NK-92 (cell line): ENCODE results near the gene ARSK.
A peak's percentile ranks its signal among the peaks of the same experiment; 100 is the strongest.

Experiments used
- DNase-seq: peaks from one replicate; lab custom pipeline; 2025; ENCODE audit not compliant: unreplicated experiment; lab: John Stamatoyannopoulos, UW

ARSK gene

GRCh38 chr5:95646569-95647431 is 91.9 kb downstream of the ARSK start, which contains the start of gene RFESD:
Gene RFESD, plus strand, starts transcription at chr5:95646777. Its CDS starts 5,495 bp downstream, at chr5:95652272.
- DNase-seq: peak; percentile 31

- no peak for DNase-seq
Observed at GRCh38 chr5:95647886-95648860, 93.3 kb downstream of the ARSK start.

GRCh38 chr5:95649274-95649673 is 94.4 kb downstream of the ARSK start:
- no peak for DNase-seq

DNA sequence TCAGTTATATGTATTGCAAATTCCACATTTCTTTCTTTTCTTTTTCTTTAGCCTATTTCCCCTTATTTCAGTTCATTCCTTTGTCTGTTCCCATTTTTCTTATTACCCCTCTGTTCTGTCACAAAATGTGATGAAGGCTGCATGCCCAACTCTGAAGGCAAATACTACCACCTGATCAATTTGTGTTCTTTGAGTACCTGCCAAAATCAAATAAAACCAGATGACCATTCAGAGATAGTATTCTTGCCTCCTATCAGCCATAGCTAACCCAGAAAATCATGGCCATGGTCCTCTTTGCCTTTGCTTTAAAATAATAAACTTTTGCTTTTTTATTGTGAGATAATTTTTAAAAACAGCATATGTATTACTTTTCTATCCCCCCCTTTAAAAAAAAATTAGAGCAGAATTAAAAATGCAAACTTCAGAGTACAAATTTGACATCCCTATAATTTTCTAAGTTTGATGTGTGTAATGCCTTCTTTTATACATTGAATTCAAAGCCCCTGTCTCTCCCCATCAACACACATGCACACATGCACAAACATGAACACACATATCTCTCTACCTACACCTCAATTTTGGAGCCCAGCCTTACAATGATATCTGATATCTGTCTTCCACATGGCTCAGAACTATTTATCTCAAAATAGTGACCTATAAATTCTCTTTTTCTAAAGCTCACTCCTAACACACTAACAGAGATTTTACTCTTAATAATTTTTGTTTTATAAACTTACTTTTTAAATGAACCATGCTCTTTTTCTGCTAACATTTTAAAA is 95.1 kb downstream of the ARSK start:
- DNase-seq: no peak

DNA sequence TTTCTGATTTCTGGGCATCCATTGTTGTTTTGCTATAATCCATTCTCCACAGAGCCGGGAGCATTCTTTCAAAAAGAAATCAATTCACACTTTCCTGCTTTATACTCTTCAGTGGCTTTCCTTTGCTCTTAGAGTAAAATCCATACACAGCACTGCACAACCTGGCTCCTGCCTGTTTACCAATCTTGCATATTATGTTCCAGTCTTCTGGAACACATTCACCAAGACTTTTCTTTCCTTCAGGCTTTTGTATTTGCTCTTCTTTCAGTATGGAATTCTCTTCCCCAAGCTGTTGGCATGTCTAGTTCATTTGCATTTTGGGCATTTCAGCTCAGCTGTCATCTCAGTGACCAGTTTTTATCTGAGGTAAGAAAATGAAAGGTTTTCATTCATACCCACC is 97.9 kb downstream of the ARSK start:
- DNase-seq: no peak

- no peak for DNase-seq
Observed at GRCh38 chr5:95654196-95654595, 99.3 kb downstream of the ARSK start.
